ENCODE results near the gene VPS33A.
"Not testable (repeated sequence)": the region's sequence is repeated elsewhere in the genome, so short reads cannot be mapped to it uniquely, and the experiment has no call there.

VPS33A gene

DNA sequence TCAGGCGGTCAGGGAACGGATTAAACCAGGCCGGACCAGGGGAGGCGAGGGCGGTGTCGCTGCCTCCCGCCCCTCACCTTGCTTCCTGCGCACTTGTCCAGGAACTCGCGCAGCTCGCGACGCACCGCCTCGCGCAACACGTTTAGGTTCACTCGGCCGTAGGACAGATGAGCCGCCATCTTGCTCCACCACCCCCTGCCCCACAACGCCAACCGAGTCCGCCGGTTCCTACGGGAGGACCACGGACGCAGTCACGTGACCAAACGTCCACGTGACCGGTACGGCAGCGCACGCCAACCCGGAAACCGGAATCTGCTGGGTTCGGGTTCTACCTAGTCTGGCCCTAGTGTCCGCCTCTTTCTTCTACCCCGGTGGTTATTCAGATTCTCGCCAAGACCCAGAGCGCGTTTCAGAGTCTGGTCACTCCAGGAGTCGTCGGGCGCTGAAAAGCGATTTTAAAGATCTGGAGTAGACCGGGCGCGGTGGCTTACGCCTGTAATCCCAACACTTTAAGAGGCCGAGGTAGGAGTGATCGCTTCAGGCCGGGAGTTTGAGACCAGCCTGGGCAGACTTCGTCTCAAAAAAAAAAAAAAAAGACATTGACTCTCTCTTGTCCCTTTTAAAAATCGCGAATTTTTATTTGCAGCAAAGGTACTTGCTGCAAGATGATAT lies at the start of gene VPS33A:
Gene VPS33A, minus strand, starts transcription at position 265 of the 672 bp plus-strand sequence. Its CDS starts 86 bp downstream, at position 179.
- peak; percentile 97 for DNase-seq

DNA sequence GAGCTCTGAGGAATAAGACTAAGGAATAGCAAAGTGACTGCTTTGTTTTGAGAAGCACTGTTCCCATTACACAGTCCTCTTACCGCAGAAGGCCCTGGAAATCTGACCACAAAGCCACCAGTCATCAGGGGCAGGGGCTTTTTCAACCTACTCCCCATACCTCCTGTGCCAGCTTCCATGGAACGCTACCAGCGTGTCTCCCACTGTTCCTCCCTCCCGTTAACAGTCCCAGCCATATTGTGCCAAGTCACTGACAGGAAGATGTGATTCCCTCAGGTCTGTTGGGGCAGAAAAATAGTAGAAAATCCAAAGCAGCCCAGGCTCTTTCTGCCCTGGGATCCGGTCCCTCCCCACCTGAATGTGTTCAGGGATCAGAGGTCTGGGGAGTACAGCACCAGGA lies 46.6 kb upstream of the VPS33A start:
- no peak for DNase-seq

DNA sequence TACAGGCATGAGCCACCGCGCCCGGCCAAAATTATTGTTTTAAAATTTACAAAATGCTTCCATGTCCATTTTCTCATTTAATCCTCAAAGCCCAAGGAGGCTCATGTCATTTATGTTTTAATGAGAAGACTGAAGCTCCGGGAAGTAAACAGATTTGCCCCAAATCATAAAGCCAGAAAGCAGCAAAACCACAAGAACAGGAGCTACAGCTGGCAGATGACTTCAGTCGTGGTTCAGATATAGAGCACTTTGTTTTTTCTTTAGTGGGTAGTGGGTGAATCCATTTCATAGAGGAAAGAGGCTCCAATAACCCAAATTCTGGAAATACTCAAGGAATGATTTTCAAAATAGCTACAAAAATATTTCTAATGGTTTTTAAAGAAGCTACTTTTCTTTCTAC lies 45.4 kb upstream of the VPS33A start:
- DNase-seq, result no peak

DNA sequence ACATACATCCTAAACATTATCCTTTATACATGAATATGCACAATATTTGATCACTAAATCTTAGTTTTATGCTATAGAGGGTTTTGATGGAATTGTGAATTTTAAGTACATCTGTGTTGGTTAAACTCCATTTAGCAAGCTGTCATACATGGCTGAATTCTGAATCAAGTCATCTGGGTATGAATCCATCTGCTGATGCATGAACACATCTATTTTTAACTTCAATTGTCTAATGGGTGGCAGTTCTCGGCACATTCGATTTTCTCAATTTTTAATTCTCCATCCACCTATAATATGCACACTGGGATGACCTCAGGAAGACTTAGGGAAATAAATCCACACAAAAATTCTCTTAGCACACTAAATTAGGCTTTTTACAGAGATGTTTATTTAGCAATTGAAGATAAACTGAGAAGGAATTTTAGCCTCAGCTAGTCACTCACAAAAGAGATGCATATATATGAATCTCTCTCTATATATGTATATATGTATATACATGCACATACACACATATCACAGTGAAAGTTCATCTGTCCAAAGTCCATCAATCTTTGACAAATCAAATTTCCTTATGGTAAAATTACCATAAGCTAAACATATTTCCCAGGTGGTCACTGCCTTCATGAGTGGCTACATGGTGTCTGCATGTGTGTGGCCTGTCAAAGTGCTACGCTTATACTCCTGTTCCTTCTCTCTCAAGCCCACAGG lies 44.5 kb upstream of the VPS33A start:
- DNase-seq, result no peak

DNA sequence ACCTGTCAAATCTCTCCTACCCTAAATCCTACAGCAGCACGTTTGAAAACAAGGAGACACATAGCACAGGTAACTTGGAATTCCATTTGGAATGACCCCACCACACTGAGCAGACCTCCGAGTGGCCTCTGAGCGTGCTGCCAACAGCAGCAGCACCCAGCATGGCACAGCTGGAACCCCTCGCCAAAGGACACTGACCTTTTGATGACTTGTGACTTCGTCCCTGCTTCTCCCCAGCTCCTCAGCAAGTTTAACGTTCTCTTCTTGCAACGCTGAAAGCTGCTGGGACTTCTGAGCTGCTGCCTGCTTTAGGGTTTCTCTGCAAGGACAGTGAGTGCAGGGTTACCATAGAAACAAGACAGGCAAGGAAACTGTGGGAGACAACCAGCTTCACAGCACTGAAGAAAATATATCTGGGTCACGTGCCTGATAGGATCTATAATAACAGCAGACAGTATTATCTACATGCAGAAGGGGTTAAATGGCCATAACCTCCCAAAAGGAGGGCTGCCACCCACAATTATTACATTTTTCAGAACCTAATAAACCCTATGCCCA lies 43.3 kb upstream of the VPS33A start:
- DNase-seq, result no peak

DNA sequence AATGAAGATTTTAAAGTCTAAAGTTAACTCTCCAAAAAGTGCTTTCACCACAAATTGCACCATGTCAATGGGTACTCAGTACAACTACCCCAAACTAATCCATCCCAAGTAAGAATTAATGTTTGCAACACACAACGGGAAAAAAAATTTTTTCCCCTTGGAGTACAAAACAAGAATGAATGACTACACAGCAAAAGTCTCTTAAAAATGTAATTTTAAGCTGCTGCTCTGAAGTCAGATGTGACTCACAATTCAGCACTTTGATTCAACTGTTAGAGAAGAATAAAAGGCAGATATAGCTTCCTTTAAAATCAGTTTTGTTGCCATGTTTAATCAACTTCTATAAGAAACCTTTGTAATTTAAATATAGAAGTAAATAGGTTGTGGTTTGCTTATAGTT lies 42.5 kb upstream of the VPS33A start:
- no peak for DNase-seq

DNA sequence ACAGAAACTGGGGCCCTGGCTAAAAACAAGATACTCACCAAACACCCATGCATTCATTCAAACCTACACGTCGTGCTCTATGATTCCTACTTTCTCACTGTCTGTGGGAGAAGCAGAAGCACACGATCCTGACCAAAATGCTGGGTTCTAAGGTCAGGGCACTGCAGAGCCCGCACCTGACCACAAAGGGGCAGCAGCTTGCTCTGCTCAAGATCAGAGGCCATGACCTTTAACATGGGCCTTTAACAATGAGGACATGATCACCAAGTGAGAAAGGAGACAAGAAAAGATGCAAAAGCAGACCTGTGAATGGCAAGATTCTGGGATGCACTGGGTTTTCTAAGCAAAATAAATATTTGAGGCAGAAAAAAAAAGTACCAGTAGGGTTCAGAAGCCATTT lies 40.1 kb upstream of the VPS33A start:
- no peak for DNase-seq

DNA sequence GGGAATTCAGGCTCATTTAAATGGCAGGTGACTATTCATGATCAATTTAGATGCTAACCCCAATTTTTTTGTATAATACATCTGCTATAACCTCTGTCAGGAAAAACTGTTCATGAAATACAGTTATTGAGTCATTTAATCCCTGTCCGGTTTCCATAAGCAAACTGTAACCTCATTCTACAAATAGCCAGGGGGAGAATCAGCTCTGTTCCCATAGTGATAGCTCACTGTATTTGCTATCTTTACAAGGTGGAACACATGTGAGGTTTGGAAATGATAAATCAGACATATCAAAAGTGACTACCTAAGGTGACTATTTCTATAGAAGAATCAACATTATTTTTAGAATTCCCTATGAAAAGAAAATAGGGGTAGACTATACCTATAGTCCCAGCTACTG lies 38.6 kb upstream of the VPS33A start:
- DNase-seq, result no peak

DNA sequence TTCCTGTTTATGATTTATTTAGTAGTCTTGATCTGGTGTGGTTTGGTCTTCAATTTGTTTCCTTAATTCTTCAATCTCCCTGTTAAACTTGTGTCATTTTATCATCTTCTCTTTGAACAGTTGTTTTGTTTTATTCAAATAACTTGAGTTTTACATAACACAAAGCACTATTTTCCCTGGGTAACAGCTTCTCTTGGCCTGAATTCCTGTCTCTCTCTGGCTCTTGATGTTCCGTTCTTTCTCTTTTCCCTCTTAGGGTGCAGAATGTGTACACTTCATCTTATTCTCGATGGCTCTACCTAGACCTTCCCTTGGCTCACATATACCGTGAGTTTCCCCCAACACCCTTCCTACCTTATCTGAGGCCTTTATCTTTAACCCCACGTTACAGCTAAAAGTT lies 36.8 kb upstream of the VPS33A start:
- no peak for DNase-seq

DNA sequence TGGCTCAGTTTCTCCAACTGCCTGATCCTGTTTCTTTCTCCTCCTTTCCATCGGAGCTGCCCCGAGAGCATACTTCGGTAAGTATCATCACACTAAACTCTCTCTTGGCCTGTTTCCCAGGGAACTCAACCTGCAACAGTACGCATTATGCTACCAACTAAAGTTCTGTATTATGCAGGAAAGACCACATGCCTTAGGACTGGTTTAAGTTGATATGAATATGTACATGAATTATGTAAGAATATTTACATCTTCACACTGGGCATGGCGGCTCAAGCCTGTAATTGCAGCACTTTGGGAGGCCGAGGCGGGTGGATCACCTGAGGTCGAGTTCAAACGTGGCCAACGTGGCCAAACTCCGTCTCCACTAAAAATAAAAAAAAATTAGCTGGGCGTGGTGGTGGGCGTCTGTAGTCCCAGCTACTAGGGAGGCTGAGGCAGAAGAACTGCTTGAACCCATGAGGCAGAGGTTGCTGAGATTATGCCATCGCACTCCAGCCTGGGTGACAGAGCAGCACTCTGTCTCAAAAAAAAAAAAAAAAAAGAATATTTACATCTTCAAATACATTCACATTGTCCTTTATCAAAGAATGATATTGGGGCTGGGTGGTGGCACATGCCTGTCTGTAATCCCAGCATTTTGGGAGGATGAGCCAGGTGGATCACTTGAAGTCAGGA lies 31.9 kb upstream of the VPS33A start:
- DNase-seq, result no peak

DNA sequence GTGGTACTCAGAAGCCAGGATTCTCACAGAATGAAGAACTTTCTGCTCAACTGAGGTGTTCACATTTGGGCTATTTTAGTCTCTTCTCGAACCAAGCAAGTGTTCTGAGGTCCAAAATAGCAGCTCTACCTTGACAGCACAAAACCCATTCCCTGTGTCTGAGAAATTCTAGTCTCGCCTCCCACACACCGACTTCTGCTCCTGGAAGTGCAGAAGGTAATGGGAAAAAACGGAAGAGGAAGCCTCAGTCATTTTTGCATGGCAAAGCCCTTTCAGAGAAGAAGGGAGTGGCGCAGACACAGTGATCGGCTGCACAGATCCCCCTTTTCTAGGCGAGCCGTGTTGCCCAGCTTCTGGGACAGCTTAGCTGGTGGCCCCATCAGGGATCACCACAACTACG lies 31.2 kb upstream of the VPS33A start:
- no peak for DNase-seq

DNA sequence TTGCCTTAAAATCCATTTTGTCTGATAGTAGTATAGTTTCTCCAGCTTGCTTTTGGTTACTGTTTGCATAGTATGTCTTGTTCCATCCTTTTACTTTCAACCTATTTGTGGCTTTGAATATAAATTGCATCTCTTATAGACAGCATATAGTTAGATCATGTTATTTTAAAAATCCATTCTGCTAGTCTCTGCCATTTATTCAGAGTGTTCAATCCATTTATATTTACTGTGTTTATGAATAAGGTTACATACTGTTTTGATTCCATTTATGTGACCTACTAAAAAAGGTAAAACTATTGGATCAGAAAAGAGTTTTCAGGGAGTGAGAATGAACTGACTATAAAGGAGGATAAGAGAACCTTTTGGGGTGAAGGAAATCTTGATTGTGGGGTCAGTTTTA lies 29.6 kb upstream of the VPS33A start:
- DNase-seq, result no peak

DNA sequence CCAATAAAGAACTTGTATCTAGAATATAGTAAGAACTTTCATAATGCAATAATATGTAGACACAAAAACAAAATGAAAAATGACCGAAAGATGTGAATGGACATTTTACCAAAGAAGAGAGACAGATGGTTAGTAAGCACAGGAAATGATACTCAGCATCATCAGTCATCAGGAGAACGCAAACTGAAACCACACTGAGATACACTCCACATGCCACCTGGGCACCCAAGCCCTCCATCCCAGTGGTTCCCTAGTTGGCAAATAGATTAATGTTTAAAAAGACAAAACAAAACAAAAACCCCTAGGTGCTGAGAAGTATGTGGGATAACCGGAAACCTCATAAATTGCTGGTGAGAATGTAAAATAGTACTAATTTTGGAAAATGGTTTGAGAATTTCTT lies 26.8 kb upstream of the VPS33A start:
- no peak for DNase-seq

DNA sequence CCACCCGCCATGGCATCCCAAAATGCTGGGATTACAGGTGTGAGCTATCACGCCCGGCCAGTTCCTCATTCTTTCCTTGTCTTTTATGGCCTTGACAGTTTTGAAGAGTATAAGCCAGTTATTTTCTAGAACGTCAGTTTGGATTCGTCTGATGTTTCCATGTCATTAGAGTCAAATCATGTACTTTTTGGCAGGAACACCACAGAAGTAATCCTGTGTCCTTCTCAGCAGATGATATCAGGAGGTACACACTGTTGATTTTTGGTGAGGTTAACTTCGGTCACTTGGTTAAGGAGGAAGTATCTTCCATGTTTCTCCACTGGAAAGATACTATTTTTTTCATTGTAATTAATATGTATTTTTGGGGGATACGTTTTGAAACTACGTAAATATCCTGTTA lies 25.1 kb upstream of the VPS33A start:
- no peak for DNase-seq

DNA sequence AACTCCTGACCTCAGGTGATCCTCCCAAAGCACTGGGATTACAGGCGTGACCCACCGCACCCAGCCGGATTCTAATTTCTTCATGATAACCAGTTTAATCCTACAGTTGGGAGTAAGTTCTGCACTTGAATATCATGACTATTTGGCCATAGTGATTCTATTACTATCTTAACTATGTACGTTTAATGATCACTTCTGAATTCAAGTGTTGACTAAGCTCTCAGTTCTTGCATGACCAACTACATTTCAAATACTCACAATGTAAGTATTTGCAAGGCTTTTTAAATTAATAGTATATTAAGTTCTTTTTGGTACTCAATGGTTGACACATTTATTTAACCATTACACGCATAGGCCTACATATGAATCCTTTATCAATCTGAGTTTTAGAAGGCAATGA lies 17.4 kb upstream of the VPS33A start:
- no peak for DNase-seq

DNA sequence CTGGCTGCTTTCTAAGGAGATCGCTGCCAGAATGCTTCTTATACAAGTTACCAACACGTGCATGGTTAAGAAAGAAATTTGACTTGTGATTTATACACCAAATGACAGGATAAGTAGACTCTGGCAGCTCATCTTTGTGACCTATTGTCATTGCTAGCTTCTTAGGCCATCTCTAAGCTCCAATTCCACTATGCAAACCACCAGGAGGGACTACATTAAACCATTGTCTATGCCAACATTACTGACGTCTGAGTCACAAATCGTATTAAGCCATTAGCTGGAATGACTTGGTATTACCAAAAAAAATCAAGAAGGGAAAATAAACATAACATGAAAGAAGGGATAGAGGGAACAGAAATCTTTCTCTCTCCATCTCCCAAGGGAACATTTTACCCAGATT lies 15.8 kb upstream of the VPS33A start:
- DNase-seq, result no peak

DNA sequence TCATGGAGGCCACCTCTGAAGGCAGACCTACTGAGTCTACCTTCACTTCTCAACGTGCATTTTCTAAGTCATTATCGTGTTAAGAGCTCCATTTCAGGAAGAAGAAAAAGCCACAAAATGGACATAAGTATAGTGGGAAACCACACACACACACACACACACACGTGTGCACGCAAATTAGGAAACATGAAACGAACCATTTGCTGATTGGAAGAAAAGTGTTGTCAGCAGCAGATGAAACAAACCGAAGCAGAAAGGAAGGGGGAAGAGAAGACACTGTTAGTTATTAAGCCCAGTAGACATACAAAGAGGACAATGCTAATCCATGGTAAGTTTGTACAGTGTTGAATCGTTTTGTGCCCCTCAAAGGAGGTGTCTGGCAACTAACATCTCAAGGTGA lies 9.9 kb upstream of the VPS33A start:
- DNase-seq, result no peak

DNA sequence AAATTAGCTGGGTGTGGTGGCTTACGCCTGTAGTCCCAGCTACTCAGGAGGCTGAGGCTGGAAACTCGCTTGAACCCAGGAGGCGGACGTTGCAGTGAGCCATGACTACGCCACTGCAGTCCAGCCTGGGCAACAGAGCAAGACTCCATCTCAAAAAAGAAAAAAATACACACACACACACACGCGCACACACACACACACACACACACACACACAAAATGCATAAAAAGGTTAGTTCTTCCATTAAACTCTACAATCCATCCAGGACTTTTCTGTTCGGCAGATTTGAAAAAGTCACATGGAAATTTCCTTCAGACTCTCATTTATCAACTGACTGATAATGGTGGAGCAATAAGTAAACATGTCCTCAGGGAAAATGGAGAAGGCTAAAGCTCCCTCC lies 9.2 kb upstream of the VPS33A start:
- no peak for DNase-seq

DNA sequence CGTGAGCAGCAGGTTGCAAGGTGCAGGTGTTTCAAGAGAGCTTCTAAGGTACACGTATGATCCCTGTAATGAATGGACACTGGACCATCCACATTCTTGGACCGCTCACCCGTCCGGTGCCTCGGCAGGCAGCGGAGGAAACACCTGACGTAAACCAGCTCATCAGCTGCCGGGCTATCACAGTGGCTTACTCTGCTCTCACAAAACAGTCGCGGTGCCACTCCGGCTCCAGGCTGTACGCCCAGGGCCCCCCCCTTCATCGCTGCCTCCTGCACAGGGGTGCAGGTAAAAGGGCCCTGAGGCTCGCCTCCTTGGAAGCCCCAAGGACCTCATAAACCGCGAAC lies 436 bp downstream of the VPS33A start:
- DNase-seq, result peak; percentile 20

DNA sequence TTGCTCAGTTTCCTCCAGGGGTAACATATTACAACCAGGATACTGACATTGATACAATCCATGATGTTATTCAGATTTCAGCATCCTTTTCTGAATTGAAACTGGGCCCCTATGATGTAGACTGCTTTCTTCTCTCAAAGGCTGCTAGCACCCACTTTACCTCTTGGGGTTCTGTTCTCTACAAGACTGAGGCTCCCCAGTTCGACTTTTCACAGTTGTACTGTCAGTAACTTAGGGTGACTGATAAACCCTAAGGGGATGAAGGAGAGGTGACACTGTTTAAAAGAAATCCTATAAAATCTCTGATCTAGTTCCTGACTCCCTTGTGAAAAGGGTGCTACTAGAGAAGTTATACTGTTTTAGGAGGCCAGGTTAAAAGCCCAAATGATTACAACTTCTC lies 818 bp downstream of the VPS33A start:
- no peak for DNase-seq

DNA sequence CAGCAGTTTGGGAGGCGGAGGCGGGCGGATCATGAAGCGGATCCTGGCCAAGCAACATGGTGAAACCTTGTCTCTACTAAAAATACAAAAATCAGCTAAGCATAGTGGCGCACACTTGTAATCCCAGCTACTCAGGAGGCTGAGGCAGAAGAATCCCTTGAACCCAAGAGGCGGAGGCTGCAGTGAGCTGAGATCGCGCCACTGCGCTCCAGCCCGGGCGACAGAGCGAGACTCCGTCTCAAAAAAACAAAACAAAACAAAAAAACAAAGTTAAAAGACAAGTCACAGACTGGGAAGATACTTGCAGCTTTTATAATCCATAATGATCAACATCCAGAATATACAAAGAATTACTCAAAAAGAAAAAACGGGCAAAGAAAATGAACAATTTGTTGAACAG lies 5.6 kb downstream of the VPS33A start:
- not testable (repeated sequence) for DNase-seq

DNA sequence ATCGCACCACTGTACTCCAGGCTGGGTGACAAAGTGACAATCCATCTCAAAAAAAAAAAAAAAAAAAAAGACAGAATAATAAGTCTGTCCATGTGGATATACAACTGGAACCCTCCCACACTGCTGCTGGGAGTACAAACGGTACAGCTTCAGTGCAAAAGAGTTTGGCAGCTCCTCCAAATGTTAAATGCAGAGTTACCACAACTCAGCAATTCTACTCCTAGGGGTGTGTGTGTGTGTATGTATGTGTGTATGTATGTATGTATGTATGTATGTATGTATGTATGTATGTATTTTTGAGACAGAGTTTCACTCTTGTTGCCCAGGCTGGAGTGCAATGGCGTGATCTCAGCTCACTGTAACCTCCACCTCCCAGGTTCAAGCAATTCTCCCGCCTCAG lies 7.4 kb downstream of the VPS33A start:
- not testable (repeated sequence) for DNase-seq

DNA sequence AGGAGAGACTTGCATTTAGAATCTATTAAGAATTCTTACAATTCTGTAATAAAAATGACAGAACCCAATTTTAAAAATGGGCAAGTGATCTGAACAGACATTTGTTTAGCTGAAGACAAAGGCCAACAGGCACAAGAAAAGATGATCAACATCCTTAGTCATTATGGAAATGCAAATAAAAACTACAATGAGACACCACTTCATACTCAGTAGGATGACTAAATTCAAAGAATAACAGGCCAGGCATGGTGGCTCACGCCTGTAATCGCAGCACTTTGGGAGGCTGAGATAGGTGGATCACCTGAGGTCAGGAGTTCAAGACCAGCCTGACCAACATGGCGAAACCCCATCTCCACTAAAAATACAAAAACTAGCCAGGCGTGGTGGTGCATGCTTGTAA lies 7.8 kb downstream of the VPS33A start:
- not testable (repeated sequence) for DNase-seq

DNA sequence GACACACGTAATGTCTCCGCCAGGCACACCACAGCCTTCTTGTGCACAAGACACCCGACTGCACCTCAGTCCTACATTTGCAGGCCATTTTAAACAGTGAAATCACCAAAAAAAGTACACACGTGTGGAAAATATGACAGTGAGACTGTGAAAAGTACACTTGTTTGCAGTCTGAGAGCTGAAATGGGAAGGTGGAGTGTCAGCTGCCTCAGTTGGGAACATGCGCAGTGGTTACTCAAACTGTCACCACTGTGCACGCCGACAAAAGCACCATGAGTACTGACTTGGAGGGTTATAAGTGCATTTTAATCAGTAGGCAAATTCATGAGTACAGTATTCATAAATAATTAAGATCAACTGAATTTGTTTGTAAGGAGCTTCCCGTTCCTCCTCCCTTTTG lies 15.8 kb downstream of the VPS33A start:
- no peak for DNase-seq

Data from NCI-H2171 (cell line).